ENCODE results near the gene TPPP3. TPM values are rescaled to one million over a fixed set of nuclear protein-coding genes. Genes with fewer than 3 reads are reported as not detected.
"Not testable (repeated sequence)": the region's sequence is repeated elsewhere in the genome, so short reads cannot be mapped to it uniquely, and the experiment has no call there.

TPPP3 gene
- total RNA-seq, 1 experiment from 2014 or later, result 0.95 TPM

DNA sequence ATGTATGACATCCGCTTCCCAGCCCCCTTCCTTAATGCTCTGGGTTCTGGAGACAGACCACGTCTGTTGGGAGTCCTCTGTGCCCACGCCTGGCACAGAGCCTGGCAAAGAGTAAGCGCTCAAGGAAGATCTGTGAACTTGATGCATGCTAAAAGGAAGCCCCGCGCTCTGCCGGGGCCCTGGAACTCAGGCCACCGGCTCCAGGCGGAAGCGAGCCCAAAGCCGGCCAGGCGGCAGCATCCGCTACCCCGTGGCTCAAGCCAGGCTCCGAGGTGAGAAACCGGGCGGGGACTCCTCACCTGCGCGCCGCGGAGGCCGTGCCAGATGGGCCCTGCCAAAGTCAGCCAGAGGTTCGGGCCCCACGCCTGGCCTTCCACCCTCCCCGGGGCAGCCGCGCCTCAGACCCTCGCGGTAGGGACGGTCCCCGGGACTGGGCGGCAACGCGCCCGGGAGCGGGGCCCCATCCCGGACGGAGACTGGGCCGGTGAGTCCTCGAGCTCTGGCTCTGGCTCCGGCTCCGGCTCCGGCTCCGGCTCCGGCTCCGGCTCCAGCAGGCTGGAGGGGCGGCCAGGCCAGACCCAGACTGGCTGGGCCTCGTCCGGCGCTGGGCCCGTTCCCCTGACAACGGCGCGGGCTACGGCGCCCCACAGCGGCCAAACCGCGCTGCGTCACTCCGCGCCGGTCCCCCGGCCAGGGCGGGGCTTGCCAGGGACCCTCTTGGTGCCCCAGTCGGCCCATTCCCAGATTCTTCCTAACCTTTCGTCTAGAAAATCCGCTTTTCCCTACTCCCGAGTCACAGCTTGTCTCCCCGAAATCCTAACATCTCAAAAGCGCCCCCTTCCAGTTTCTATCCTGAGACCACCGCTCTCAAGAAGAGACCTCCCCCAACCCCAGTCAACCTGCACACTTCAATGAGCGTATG, 22.8 kb upstream of the TPPP3 start, which contains the start of gene ZDHHC1:
ZDHHC1 (minus strand) TSS at position 606 of the 922 bp plus-strand sequence. CDS start 8,702 bp downstream, outside the sequence.
- Histone ChIP-seq H3K27ac (ENCODE audit: low read length) (peak within 1 kb of the TSS; percentile 69), H3K4me3 (ENCODE audit: low read depth in 2 of 2, low read length in 2 of 2) (peak within 1 kb of the TSS; percentile 51 to 74), H3K27me3 (ENCODE audit: control insufficient read depth, insufficient read depth, low read length) (no peaks in the 10 kb centered on the region), H3K36me3 (ENCODE audit: control insufficient read depth, insufficient read depth, low read length) (no peaks in the 10 kb centered on the region), H3K9me3 (ENCODE audit: control insufficient read depth, insufficient read depth, low read depth, low read length) (no peaks in the 10 kb centered on the region), H3K4me1 (ENCODE audit: control insufficient read depth, insufficient read depth, low read length) (no peaks in the 10 kb centered on the region)
- ChIA-PET POLR2A (no interaction called here), CTCF (no interaction called here)
- TF ChIP-seq, protein P1, sequence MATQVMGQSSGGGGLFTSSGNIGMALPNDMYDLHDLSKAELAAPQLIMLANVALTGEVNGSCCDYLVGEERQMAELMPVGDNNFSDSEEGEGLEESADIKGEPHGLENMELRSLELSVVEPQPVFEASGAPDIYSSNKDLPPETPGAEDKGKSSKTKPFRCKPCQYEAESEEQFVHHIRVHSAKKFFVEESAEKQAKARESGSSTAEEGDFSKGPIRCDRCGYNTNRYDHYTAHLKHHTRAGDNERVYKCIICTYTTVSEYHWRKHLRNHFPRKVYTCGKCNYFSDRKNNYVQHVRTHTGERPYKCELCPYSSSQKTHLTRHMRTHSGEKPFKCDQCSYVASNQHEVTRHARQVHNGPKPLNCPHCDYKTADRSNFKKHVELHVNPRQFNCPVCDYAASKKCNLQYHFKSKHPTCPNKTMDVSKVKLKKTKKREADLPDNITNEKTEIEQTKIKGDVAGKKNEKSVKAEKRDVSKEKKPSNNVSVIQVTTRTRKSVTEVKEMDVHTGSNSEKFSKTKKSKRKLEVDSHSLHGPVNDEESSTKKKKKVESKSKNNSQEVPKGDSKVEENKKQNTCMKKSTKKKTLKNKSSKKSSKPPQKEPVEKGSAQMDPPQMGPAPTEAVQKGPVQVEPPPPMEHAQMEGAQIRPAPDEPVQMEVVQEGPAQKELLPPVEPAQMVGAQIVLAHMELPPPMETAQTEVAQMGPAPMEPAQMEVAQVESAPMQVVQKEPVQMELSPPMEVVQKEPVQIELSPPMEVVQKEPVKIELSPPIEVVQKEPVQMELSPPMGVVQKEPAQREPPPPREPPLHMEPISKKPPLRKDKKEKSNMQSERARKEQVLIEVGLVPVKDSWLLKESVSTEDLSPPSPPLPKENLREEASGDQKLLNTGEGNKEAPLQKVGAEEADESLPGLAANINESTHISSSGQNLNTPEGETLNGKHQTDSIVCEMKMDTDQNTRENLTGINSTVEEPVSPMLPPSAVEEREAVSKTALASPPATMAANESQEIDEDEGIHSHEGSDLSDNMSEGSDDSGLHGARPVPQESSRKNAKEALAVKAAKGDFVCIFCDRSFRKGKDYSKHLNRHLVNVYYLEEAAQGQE (IDR thresholded peaks at IDR 0.05; ENCODE audit: insufficient read depth in 1 of 2, low read depth in 2 of 2, low read length in 1 of 2), result no peak
- TF ChIP-seq POLR2AphosphoS5 (IDR thresholded peaks at IDR 0.05; ENCODE audit: low read depth, low read length) (no peak), TCF7L2 (IDR thresholded peaks at IDR 0.05; ENCODE audit: low read depth, low read length) (no peak), SIN3A (IDR thresholded peaks at IDR 0.05; ENCODE audit: borderline replicate concordance, insufficient read depth, low read depth, low read length) (peak; percentile 78; the same call in 1 of the 2 replicates)
- TF ChIP-seq, protein P2, sequence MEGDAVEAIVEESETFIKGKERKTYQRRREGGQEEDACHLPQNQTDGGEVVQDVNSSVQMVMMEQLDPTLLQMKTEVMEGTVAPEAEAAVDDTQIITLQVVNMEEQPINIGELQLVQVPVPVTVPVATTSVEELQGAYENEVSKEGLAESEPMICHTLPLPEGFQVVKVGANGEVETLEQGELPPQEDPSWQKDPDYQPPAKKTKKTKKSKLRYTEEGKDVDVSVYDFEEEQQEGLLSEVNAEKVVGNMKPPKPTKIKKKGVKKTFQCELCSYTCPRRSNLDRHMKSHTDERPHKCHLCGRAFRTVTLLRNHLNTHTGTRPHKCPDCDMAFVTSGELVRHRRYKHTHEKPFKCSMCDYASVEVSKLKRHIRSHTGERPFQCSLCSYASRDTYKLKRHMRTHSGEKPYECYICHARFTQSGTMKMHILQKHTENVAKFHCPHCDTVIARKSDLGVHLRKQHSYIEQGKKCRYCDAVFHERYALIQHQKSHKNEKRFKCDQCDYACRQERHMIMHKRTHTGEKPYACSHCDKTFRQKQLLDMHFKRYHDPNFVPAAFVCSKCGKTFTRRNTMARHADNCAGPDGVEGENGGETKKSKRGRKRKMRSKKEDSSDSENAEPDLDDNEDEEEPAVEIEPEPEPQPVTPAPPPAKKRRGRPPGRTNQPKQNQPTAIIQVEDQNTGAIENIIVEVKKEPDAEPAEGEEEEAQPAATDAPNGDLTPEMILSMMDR (IDR thresholded peaks at IDR 0.05), result peak; percentile 82
- peak; percentile 95 for ATAC-seq
- DNase-seq (ENCODE audit: low read depth, low spot score), result no peak
- in situ Hi-C loops (cut with HindIII; ENCODE audit: low pct_unique_long_range_greater_than_20kb, low sequenced_read_pairs) (no loop called here), intact Hi-C loops (cut with micrococcal nuclease; ENCODE audit: unreplicated experiment) (no loop called here)
- no TSS peak for BruUV-seq (replicated peaks)

DNA sequence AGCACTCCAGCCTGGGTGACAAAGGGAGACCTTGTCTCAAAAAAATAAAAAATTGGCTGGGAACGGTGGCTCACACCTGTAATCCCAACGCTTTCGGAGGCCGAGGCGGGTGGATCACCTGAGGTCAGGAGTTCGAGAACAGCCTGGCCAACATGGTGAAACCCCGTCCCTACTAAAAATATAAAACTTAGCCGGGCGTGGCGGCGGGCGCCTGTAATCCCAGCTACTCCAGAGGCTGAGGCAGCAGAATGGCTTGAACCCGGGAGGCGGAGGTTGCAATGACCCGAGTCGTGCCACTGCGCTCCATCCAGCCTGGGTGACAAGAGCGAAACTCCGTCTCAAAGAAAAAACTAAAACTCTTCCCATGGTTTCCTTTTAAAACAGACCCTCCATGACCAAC, 22.1 kb upstream of the TPPP3 start:
- BruUV-seq (replicated peaks); ATAC-seq; H3K27ac ChIP-seq (ENCODE audit: low read length); CTCF ChIA-PET; H3K27me3 ChIP-seq (ENCODE audit: control insufficient read depth, insufficient read depth, low read length); in situ Hi-C loops (cut with HindIII; ENCODE audit: low pct_unique_long_range_greater_than_20kb, low sequenced_read_pairs); POLR2A ChIA-PET; H3K4me1 ChIP-seq (ENCODE audit: control insufficient read depth, insufficient read depth, low read length); intact Hi-C loops (cut with micrococcal nuclease; ENCODE audit: unreplicated experiment); H3K9me3 ChIP-seq (ENCODE audit: control insufficient read depth, insufficient read depth, low read depth, low read length); DNase-seq (ENCODE audit: low read depth, low spot score); H3K36me3 ChIP-seq (ENCODE audit: control insufficient read depth, insufficient read depth, low read length): not testable (repeated sequence)
- peak overlapping the region; percentile 51 to 74 for H3K4me3 ChIP-seq (ENCODE audit: low read depth in 2 of 2, low read length in 2 of 2)
